ENCODE measurements around the gene LMF1.

DNA sequence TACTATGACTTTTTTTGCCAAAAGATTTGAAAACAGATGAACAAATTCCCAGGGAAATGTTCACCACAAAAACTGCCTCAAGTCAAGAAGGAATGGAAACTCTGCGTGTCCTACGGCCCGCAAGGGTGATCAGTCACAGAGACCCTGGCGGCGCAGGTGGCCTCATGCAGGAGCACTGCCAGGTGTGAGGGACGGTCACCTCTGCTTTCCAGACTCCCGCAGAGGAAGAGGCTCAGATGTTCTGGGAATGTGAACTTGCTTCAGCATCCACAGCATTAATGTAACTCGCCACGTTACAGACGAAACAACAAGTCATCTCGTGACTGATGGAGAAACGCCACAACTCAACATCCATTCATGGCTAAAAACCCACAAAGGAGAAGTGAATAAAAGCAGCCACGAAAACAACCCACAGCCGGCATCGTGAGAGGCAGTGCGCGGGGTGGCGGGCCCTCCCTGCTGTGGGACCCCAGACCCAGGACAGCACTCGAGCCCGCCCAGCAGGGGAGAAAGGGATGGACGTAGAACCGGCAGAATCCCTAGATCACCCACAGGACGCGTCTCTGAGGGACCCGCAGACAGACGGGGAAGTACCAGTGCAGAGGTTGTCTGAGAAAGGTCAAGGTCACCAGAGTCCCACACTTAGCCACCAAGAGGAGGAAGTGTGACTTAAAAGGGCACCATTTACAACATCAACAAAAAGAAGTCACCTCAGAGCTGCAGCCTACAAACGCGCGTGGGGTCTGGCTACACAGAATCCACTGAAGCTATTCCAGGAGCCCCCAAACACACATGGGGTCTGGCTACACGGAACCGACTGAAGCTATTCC, 93.3 kb downstream of the LMF1 start:
- TF ChIP-seq, protein P1, sequence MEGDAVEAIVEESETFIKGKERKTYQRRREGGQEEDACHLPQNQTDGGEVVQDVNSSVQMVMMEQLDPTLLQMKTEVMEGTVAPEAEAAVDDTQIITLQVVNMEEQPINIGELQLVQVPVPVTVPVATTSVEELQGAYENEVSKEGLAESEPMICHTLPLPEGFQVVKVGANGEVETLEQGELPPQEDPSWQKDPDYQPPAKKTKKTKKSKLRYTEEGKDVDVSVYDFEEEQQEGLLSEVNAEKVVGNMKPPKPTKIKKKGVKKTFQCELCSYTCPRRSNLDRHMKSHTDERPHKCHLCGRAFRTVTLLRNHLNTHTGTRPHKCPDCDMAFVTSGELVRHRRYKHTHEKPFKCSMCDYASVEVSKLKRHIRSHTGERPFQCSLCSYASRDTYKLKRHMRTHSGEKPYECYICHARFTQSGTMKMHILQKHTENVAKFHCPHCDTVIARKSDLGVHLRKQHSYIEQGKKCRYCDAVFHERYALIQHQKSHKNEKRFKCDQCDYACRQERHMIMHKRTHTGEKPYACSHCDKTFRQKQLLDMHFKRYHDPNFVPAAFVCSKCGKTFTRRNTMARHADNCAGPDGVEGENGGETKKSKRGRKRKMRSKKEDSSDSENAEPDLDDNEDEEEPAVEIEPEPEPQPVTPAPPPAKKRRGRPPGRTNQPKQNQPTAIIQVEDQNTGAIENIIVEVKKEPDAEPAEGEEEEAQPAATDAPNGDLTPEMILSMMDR (IDR thresholded peaks at IDR 0.05), result no peak
- no peak for TF ChIP-seq POLR2A (IDR thresholded peaks at IDR 0.05)

Data from vagina (tissue), 2 donors.